Neural progenitor cell (in vitro differentiated cells): ENCODE data around the gene LIMS2.

Source experiments
- EZH2phosphoT487 ChIP-seq: fragments of 200-600 bp; sonication (generic); IDR thresholded peaks from 2 replicates; pipeline ENCODE4 v1.6.1; 2017; ENCODE audit warnings: antibody characterized with exemption
- TF ChIP-seq, protein P1 (sequence below): fragments of 200-600 bp; sonication (generic); IDR thresholded peaks from 2 replicates; pipeline ENCODE4 v1.5.1; 2017; ENCODE audit warnings: antibody characterized with exemption, mild to moderate bottlenecking

DNA sequence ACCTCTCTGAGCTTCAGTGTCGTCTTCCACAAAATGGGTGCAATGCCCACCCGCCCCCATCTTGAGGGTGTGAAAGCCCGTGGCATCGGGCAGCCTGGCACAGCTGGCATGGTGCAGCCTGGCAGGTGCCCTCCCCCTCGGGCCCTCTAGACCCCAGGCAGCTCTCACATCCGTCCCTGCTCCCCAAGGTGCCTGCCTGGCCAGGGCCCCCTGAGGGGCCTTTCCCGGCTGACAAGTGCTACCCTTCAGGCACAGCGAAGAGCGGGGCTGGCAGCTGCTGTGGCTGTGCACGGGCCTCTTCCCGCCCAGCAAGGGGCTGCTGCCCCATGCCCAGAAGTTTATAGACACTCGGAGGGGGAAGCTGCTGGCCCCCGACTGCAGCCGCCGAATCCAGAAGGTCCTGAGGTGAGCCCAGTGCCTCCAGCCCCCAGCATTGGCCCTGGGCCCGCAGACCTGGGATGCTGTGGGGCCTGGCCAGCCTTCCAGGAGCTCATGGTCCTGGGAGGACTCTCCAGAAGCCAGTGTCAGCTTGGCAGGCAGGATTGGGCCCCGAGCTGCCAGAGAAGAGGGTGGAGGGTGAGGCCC lies 43.2 kb downstream of the LIMS2 start:
- no peak for TF ChIP-seq EZH2phosphoT487
- TF ChIP-seq, protein P1, sequence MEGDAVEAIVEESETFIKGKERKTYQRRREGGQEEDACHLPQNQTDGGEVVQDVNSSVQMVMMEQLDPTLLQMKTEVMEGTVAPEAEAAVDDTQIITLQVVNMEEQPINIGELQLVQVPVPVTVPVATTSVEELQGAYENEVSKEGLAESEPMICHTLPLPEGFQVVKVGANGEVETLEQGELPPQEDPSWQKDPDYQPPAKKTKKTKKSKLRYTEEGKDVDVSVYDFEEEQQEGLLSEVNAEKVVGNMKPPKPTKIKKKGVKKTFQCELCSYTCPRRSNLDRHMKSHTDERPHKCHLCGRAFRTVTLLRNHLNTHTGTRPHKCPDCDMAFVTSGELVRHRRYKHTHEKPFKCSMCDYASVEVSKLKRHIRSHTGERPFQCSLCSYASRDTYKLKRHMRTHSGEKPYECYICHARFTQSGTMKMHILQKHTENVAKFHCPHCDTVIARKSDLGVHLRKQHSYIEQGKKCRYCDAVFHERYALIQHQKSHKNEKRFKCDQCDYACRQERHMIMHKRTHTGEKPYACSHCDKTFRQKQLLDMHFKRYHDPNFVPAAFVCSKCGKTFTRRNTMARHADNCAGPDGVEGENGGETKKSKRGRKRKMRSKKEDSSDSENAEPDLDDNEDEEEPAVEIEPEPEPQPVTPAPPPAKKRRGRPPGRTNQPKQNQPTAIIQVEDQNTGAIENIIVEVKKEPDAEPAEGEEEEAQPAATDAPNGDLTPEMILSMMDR, result no peak
